ENCODE results near the gene NPAT. TPM values are rescaled to one million over a fixed set of nuclear protein-coding genes. Genes with fewer than 3 reads are reported as not detected.

Gene NPAT
- total and polyA plus RNA-seq, 2 of the 13 experiments (the other 11 are each of a cell fraction or from before 2014, with no cell fraction given), result 4.4 to 11.2 TPM

DNA sequence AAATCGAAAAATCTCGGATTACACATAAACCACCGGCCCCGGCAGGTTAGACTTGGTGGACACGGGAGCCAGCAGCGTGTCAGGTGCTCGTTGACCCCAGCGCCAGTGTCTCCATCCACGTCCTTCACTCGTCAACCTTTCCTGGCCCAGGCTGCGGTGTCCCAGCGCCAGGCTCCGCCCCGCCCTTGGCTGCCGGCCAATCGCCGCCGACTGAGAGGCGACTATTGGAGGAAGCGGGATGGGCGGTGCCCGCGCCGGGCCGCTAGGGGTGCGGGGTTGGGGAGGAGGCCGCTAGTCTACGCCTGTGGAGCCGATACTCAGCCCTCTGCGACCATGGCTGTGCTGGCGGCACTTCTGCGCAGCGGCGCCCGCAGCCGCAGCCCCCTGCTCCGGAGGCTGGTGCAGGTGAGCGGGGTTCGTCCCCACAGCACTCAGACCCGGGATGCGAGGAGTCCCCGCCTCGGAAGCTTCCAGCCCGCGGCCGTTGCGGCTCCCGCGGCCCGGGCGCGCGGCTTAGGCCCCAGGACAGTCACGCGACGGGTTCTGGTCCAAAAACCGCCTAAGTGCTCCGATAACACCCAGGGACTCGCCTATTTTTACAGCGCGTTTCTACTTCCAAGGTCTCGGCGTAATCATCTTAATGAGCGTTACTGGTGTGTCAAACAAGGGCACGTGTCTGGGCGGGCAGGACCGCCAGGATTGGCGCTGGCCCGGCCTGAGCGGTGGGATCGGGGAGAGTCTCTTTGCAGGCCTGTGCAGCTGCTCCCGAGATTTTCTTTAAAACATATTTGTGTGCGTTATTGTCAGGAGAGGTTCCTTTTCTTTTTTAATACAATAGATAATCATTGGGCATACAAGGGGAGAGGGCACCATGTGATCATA is 100.9 kb downstream of the NPAT start, which contains the start of gene ACAT1 (continued):
- TF ChIP-seq, protein P1, sequence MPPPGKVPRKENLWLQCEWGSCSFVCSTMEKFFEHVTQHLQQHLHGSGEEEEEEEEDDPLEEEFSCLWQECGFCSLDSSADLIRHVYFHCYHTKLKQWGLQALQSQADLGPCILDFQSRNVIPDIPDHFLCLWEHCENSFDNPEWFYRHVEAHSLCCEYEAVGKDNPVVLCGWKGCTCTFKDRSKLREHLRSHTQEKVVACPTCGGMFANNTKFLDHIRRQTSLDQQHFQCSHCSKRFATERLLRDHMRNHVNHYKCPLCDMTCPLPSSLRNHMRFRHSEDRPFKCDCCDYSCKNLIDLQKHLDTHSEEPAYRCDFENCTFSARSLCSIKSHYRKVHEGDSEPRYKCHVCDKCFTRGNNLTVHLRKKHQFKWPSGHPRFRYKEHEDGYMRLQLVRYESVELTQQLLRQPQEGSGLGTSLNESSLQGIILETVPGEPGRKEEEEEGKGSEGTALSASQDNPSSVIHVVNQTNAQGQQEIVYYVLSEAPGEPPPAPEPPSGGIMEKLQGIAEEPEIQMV (CRISPR knock-in tag; IDR thresholded peaks at IDR 0.05; ENCODE audit: low read depth), result no peak
- TF ChIP-seq FOXC1 (CRISPR knock-in tag; IDR thresholded peaks at IDR 0.05; ENCODE audit: borderline replicate concordance) (peak; percentile 67; the same call in 1 of the 2 replicates), ZNF234 (CRISPR knock-in tag; conservative IDR thresholded peaks at IDR 0.05) (no peak; the same call in 1 of the 2 replicates), ZNF224 (CRISPR knock-in tag; IDR thresholded peaks at IDR 0.05) (0 out of 2 replicates have a peak, but pooled peaks have one; percentile 73), MBNL3 (CRISPR knock-in tag; conservative IDR thresholded peaks at IDR 0.05) (no peak), TP53 (CRISPR knock-in tag; conservative IDR thresholded peaks at IDR 0.05) (peak; percentile 24; the same call in 1 of the 2 replicates), KLF12 (CRISPR knock-in tag; IDR thresholded peaks at IDR 0.05; ENCODE audit: borderline replicate concordance) (peak; percentile 85), NCOA5 (CRISPR knock-in tag; IDR thresholded peaks at IDR 0.05) (no peak), MED1 (CRISPR knock-in tag; IDR thresholded peaks at IDR 0.05) (peak; percentile 42), DNMT1 (CRISPR knock-in tag; IDR thresholded peaks at IDR 0.05) (peak; percentile 85), ZFY (CRISPR knock-in tag; IDR thresholded peaks at IDR 0.05) (peak; percentile 97), ZFP82 (CRISPR knock-in tag; IDR thresholded peaks at IDR 0.05; ENCODE audit: borderline replicate concordance) (no peak), ZFP62 (CRISPR knock-in tag; IDR thresholded peaks at IDR 0.05) (no peak), SMAD1 (CRISPR knock-in tag; IDR thresholded peaks at IDR 0.05; ENCODE audit: borderline replicate concordance, low read depth) (no peak), XRCC5 (optimal IDR thresholded peaks at IDR 0.05; ENCODE audit: low read length) (peak; percentile 28)
- TF ChIP-seq, protein P2, sequence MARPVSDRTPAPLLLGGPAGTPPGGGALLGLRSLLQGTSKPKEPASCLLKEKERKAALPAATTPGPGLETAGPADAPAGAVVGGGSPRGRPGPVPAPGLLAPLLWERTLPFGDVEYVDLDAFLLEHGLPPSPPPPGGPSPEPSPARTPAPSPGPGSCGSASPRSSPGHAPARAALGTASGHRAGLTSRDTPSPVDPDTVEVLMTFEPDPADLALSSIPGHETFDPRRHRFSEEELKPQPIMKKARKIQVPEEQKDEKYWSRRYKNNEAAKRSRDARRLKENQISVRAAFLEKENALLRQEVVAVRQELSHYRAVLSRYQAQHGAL (CRISPR knock-in tag; IDR thresholded peaks at IDR 0.05; ENCODE audit: not compliant biosample characterization), result no peak
- TF ChIP-seq, protein P3, sequence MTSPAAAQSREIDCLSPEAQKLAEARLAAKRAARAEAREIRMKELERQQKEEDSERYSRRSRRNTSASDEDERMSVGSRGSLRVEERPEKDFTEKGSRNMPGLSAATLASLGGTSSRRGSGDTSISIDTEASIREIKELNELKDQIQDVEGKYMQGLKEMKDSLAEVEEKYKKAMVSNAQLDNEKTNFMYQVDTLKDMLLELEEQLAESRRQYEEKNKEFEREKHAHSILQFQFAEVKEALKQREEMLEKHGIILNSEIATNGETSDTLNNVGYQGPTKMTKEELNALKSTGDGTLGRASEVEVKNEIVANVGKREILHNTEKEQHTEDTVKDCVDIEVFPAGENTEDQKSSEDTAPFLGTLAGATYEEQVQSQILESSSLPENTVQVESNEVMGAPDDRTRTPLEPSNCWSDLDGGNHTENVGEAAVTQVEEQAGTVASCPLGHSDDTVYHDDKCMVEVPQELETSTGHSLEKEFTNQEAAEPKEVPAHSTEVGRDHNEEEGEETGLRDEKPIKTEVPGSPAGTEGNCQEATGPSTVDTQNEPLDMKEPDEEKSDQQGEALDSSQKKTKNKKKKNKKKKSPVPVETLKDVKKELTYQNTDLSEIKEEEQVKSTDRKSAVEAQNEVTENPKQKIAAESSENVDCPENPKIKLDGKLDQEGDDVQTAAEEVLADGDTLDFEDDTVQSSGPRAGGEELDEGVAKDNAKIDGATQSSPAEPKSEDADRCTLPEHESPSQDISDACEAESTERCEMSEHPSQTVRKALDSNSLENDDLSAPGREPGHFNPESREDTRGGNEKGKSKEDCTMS (CRISPR knock-in tag; conservative IDR thresholded peaks at IDR 0.05), result no peak
- TF ChIP-seq, protein P4, sequence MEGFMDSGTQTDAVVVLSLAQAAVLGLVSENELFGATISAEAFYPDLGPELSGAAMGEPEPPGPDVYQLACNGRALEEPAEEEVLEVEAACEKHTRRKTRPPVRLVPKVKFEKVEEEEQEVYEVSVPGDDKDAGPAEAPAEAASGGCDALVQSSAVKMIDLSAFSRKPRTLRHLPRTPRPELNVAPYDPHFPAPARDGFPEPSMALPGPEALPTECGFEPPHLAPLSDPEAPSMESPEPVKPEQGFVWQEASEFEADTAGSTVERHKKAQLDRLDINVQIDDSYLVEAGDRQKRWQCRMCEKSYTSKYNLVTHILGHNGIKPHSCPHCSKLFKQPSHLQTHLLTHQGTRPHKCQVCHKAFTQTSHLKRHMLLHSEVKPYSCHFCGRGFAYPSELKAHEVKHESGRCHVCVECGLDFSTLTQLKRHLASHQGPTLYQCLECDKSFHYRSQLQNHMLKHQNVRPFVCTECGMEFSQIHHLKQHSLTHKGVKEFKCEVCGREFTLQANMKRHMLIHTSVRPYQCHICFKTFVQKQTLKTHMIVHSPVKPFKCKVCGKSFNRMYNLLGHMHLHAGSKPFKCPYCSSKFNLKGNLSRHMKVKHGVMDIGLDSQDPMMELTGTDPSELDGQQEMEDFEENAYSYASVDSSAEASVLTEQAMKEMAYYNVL (CRISPR knock-in tag; IDR thresholded peaks at IDR 0.05; ENCODE audit: borderline replicate concordance), result peak; percentile 50; the same call in 1 of the 2 replicates
- TF ChIP-seq, protein P5, sequence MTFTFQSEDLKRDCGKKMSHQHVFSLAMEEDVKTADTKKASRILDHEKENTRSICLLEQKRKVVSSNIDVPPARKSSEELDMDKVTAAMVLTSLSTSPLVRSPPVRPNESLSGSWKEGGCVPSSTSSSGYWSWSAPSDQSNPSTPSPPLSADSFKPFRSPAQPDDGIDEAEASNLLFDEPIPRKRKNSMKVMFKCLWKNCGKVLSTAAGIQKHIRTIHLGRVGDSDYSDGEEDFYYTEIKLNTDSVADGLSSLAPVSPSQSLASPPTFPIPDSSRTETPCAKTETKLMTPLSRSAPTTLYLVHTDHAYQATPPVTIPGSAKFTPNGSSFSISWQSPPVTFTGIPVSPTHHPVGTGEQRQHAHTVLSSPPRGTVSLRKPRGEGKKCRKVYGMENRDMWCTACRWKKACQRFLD (CRISPR knock-in tag; IDR thresholded peaks at IDR 0.05; ENCODE audit: borderline replicate concordance), result no peak

Measured in HepG2 (cell line).